Measurements from ENCODE around the gene ETF1. TPM values are rescaled to one million over a fixed set of nuclear protein-coding genes. Genes with fewer than 3 reads are reported as not detected.
A peak's percentile ranks its signal among the peaks of the same experiment; 100 is the strongest.

The ETF1 gene
- total RNA-seq, 2 experiments from 2014 or later: 66.7 to 123 TPM

GRCh38 chr5:138573223-138573622 is 30.2 kb upstream of the ETF1 start:
- Histone ChIP-seq H3K4me1 (ENCODE audit: insufficient read depth, low read length, poor library complexity, severe bottlenecking) (peaks cover 31% of the 10 kb centered on the region), H3K4me3 (ENCODE audit: low read depth, low read length, poor library complexity, severe bottlenecking) (no peak overlapping the region), H3K36me3 (ENCODE audit: insufficient read depth, low read length) (peaks cover 68% of the 10 kb centered on the region), H3K79me2 (ENCODE audit: insufficient read depth, low read depth, low read length) (peaks cover 66% of the 10 kb centered on the region), H4K20me1 (ENCODE audit: insufficient read depth, low read length) (peaks cover 36% of the 10 kb centered on the region), H3K27ac (ENCODE audit: low read depth, low read length, poor library complexity, severe bottlenecking) (no peak overlapping the region), H3K9me2 (ENCODE audit: insufficient read depth, low read length) (no peaks in the 10 kb centered on the region), H3K9me3 (ENCODE audit: low read length) (no peaks in the 10 kb centered on the region), H2AFZ (ENCODE audit: low read length) (no peak overlapping the region), H3K4me2 (ENCODE audit: low read length) (peak overlapping the region; percentile 79)
- ChIA-PET CTCF (ENCODE audit: unreplicated experiment) (no interaction called here), POLR2A (no interaction called here)
- intact Hi-C loops (cut with micrococcal nuclease; ENCODE audit: unreplicated experiment): loop anchor here (10.0 kb wide), 2 partner anchors 538 to 722 kb away; partner anchors contain the start of genes FAM13B and MATR3
- no peak for TF ChIP-seq EZH2phosphoT487 (IDR thresholded peaks at IDR 0.05; ENCODE audit: borderline replicate concordance, low read depth, low read length)
- TF ChIP-seq, protein P1, sequence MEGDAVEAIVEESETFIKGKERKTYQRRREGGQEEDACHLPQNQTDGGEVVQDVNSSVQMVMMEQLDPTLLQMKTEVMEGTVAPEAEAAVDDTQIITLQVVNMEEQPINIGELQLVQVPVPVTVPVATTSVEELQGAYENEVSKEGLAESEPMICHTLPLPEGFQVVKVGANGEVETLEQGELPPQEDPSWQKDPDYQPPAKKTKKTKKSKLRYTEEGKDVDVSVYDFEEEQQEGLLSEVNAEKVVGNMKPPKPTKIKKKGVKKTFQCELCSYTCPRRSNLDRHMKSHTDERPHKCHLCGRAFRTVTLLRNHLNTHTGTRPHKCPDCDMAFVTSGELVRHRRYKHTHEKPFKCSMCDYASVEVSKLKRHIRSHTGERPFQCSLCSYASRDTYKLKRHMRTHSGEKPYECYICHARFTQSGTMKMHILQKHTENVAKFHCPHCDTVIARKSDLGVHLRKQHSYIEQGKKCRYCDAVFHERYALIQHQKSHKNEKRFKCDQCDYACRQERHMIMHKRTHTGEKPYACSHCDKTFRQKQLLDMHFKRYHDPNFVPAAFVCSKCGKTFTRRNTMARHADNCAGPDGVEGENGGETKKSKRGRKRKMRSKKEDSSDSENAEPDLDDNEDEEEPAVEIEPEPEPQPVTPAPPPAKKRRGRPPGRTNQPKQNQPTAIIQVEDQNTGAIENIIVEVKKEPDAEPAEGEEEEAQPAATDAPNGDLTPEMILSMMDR (conservative IDR thresholded peaks at IDR 0.05; ENCODE audit: low read length): no peak
- DNase-seq (ENCODE audit: low spot score): no peak
- no TSS peak for BruUV-seq (replicated peaks)

GRCh38 chr5:138570871-138571270 is 27.8 kb upstream of the ETF1 start:
- Histone ChIP-seq H3K9me3 (ENCODE audit: low read length) (no peaks in the 10 kb centered on the region), H3K36me3 (ENCODE audit: insufficient read depth, low read length) (peaks cover 92% of the 10 kb centered on the region), H3K4me2 (ENCODE audit: low read length) (no peak overlapping the region), H3K27ac (ENCODE audit: low read depth, low read length, poor library complexity, severe bottlenecking) (no peak overlapping the region), H3K4me3 (ENCODE audit: low read depth, low read length, poor library complexity, severe bottlenecking) (no peak overlapping the region), H3K4me1 (ENCODE audit: insufficient read depth, low read length, poor library complexity, severe bottlenecking) (peaks cover 13% of the 10 kb centered on the region), H2AFZ (ENCODE audit: low read length) (no peak overlapping the region), H3K79me2 (ENCODE audit: insufficient read depth, low read depth, low read length) (peaks cover 86% of the 10 kb centered on the region), H4K20me1 (ENCODE audit: insufficient read depth, low read length) (peaks cover 40% of the 10 kb centered on the region), H3K9me2 (ENCODE audit: insufficient read depth, low read length) (no peaks in the 10 kb centered on the region)
- intact Hi-C loops (cut with micrococcal nuclease; ENCODE audit: unreplicated experiment): loop anchor here (10.0 kb wide), 2 partner anchors 536 to 724 kb away; partner anchors contain the start of genes FAM13B and MATR3
- no TSS peak for BruUV-seq (replicated peaks)
- no peak for DNase-seq (ENCODE audit: low spot score)
- TF ChIP-seq, protein P1 (conservative IDR thresholded peaks at IDR 0.05; ENCODE audit: low read length): no peak
- TF ChIP-seq EZH2phosphoT487 (IDR thresholded peaks at IDR 0.05; ENCODE audit: borderline replicate concordance, low read depth, low read length): no peak
- ChIA-PET POLR2A (no interaction called here), CTCF (ENCODE audit: unreplicated experiment) (no interaction called here)

GRCh38 chr5:138569782-138570181 is 26.7 kb upstream of the ETF1 start:
- H4K20me1 ChIP-seq (ENCODE audit: insufficient read depth, low read length): peaks cover 40% of the 10 kb centered on the region
- POLR2A ChIA-PET: interaction anchor here (0.7 kb wide), 1 partner anchor 575 kb away, joined by 4 read pairs; no protein-coding TSS in a partner anchor

More at GRCh38 chr5:138569782-138570181, 26.7 kb upstream of the ETF1 start:
- H3K9me2 ChIP-seq (ENCODE audit: insufficient read depth, low read length): no peaks in the 10 kb centered on the region
- intact Hi-C loops (cut with micrococcal nuclease; ENCODE audit: unreplicated experiment): loop anchor here (10.0 kb wide), 2 partner anchors 535 to 725 kb away; partner anchors contain the start of genes FAM13B and MATR3
- CTCF ChIA-PET (ENCODE audit: unreplicated experiment): interaction anchor here (0.5 kb wide), 1 partner anchor 14 kb away, joined by 3 read pairs; no protein-coding TSS in a partner anchor
- no peak overlapping the region for H3K4me3 ChIP-seq (ENCODE audit: low read depth, low read length, poor library complexity, severe bottlenecking)
- no peak for TF ChIP-seq EZH2phosphoT487 (IDR thresholded peaks at IDR 0.05; ENCODE audit: borderline replicate concordance, low read depth, low read length)
- TF ChIP-seq, protein P1 (conservative IDR thresholded peaks at IDR 0.05; ENCODE audit: low read length): no peak
- no peak overlapping the region for H3K27ac ChIP-seq (ENCODE audit: low read depth, low read length, poor library complexity, severe bottlenecking)
- no peak for DNase-seq (ENCODE audit: low spot score)
- no peak overlapping the region for H2AFZ ChIP-seq (ENCODE audit: low read length)
- BruUV-seq (replicated peaks): no TSS peak
- H3K4me2 ChIP-seq (ENCODE audit: low read length): no peak overlapping the region
- H3K79me2 ChIP-seq (ENCODE audit: insufficient read depth, low read depth, low read length): peaks cover 92% of the 10 kb centered on the region
- peaks cover 99% of the 10 kb centered on the region for H3K36me3 ChIP-seq (ENCODE audit: insufficient read depth, low read length)
- H3K9me3 ChIP-seq (ENCODE audit: low read length): no peaks in the 10 kb centered on the region
- H3K4me1 ChIP-seq (ENCODE audit: insufficient read depth, low read length, poor library complexity, severe bottlenecking): peaks cover 11% of the 10 kb centered on the region
